Hepatocyte (in vitro differentiated cells): ENCODE measurements around the gene FAM120A. TPM values are rescaled to one million over a fixed set of nuclear protein-coding genes. Genes with fewer than 3 reads are reported as not detected.

Experiments
- DNase-seq: peaks from one replicate; pipeline ENCODE4 v3.0.0-alpha.2; 2016; ENCODE audit warnings: low spot score
- H2AFZ ChIP-seq: fragments of 200-600 bp; sonication (generic); 2 replicates; pipeline ENCODE4 v1.6.0; 2016; ENCODE audit warnings: antibody characterized with exemption, mild to moderate bottlenecking
- H3K27ac ChIP-seq: fragments of 200-600 bp; sonication (generic); 2 replicates; pipeline ENCODE4 v1.5.1; 2016; ENCODE audit warnings: mild to moderate bottlenecking
- H3K27me3 ChIP-seq: fragments of 200-600 bp; sonication (generic); 2 replicates; pipeline ENCODE4 v1.6.1; 2016
- H3K36me3 ChIP-seq: fragments of 200-600 bp; sonication (generic); replicated peaks from 2 replicates; pipeline ENCODE4 v1.5.1; 2016; ENCODE audit warnings: low read depth; ENCODE audit not compliant: insufficient read depth
- H3K4me1 ChIP-seq: fragments of 200-600 bp; sonication (generic); 2 replicates; pipeline ENCODE4 v1.5.1; 2016; ENCODE audit warnings: mild to moderate bottlenecking, moderate library complexity; ENCODE audit not compliant: insufficient read depth
- H3K4me2 ChIP-seq: fragments of 200-600 bp; sonication (generic); 2 replicates; pipeline ENCODE4 v1.6.0; 2016
- H3K4me3 ChIP-seq: fragments of 200-600 bp; sonication (generic); 2 replicates; pipeline ENCODE4 v1.5.1; 2016; ENCODE audit warnings: mild to moderate bottlenecking
- H3K79me2 ChIP-seq: fragments of 200-600 bp; sonication (generic); 2 replicates; pipeline ENCODE4 v1.6.0; 2017; ENCODE audit warnings: mild to moderate bottlenecking
- H3K9me2 ChIP-seq: fragments of 200-600 bp; sonication (generic); replicated peaks from 2 replicates; pipeline ENCODE4 v1.6.0; 2017; ENCODE audit warnings: mild to moderate bottlenecking; ENCODE audit not compliant: insufficient read depth
- H3K9me3 ChIP-seq: fragments of 200-600 bp; sonication (generic); 2 replicates; pipeline ENCODE4 v1.5.1; 2016; ENCODE audit warnings: low read depth, mild to moderate bottlenecking
- H4K20me1 ChIP-seq: fragments of 200-600 bp; sonication (generic); 2 replicates; pipeline ENCODE4 v1.6.0; 2016; ENCODE audit warnings: mild to moderate bottlenecking; ENCODE audit not compliant: insufficient read depth, poor library complexity, severe bottlenecking
- CTCF ChIP-seq: fragments of 200-600 bp; sonication (generic); IDR thresholded peaks from 2 replicates; pipeline ENCODE4 v1.5.1; 2016; ENCODE audit warnings: antibody characterized with exemption, mild to moderate bottlenecking; ENCODE audit not compliant: poor library complexity
- EZH2 ChIP-seq: fragments of 200-600 bp; sonication (generic); IDR thresholded peaks from 2 replicates; pipeline ENCODE4 v1.6.1; 2016; ENCODE audit warnings: antibody characterized with exemption, mild to moderate bottlenecking, borderline replicate concordance
- EZH2phosphoT487 ChIP-seq: fragments of 200-600 bp; sonication (generic); IDR thresholded peaks from one replicate; pipeline ENCODE4 v1.6.1; 2018; ENCODE audit warnings: antibody characterized with exemption, mild to moderate bottlenecking, low read depth, moderate library complexity; ENCODE audit not compliant: unreplicated experiment, severe bottlenecking
- WGBS: methylation state at CpG from one replicate; pipeline ENCODE4 v1.1.6; 2016; ENCODE audit warnings: low lambda C conversion rate; ENCODE audit errors: missing lambda C conversion rate; 5-methylcytosine and 5-hydroxymethylcytosine counted together
- microRNA-seq: library from miRNA; unstranded; fragments of <30 nt; microRNA quantifications from one replicate; pipeline ENCODE4, GENCODE V29; 2017
- polyA plus RNA-seq: library from polyadenylated mRNA; unstranded; fragments of >200 nt; fragmentation: Nextera tagmentation; extraction: Ambion mirVana; gene quantifications from 2 replicates; pipeline ENCODE4 v1.2.1, GENCODE V29; 2016
- small RNA-seq: library from RNA; depleted of rRNA; stranded (forward); fragments of <200 nt; gene quantifications from one replicate; pipeline ENCODE3, GENCODE V24; 2014
- total RNA-seq: library from RNA; depleted of rRNA; stranded (reverse); fragments of >200 nt; gene quantifications from 2 replicates; pipeline ENCODE4 v1.2.3, GENCODE V29; 2014

The FAM120A gene
- total and polyA plus RNA-seq, 2 experiments from 2014 or later, result 16.0 to 49.3 TPM

GRCh38 chr9:93613791-93614190 is 162.3 kb downstream of the FAM120A start:
- Histone ChIP-seq H3K79me2 (peaks cover 98% of the 10 kb centered on the region), H4K20me1 (peaks cover 34% of the 10 kb centered on the region), H3K9me3 (peaks cover 16% of the 10 kb centered on the region), H2AFZ (no peak overlapping the region), H3K4me2 (no peak overlapping the region), H3K9me2 (no peaks in the 10 kb centered on the region), H3K4me1 (no peaks in the 10 kb centered on the region), H3K36me3 (no peaks in the 10 kb centered on the region), H3K27ac (no peak overlapping the region), H3K4me3 (no peak overlapping the region), H3K27me3 (no peaks in the 10 kb centered on the region)
- no peak for DNase-seq
- no peak for TF ChIP-seq CTCF
- no peak for TF ChIP-seq EZH2
- no peak for TF ChIP-seq EZH2phosphoT487
- WGBS, result 67% methylated on average over 3 of the region's 3 CpGs

GRCh38 chr9:93614830-93615468 is 163.5 kb downstream of the FAM120A start:
- Histone ChIP-seq H3K27me3 (no peaks in the 10 kb centered on the region), H3K79me2 (peaks cover 91% of the 10 kb centered on the region), H3K4me1 (no peaks in the 10 kb centered on the region), H3K4me3 (no peak overlapping the region), H3K27ac (no peak overlapping the region), H2AFZ (no peak overlapping the region), H4K20me1 (peaks cover 38% of the 10 kb centered on the region), H3K9me2 (no peaks in the 10 kb centered on the region), H3K4me2 (no peak overlapping the region), H3K36me3 (no peaks in the 10 kb centered on the region), H3K9me3 (peaks cover 7% of the 10 kb centered on the region)
- no peak for TF ChIP-seq EZH2
- no peak for TF ChIP-seq CTCF
- no peak for TF ChIP-seq EZH2phosphoT487
- DNase-seq, result no peak
- 93% methylated on average over 5 of the region's 5 CpGs for WGBS

Small RNA genes within 50 kb of the gene (microRNA-seq; reads per million reads assigned to microRNA genes)
- not detected for gene MIR548AU

Small RNA genes within 50 kb of the gene (small RNA-seq; reads per million reads assigned to genes)
- gene RF00019, result not detected

Other genes with a start within 250 kb of the FAM120A start
- gene FAM120AOS, start 1.9 kb downstream of the FAM120A start, total RNA-seq, result 48.1 and 56.0 TPM in 2 replicates
- 62.4 and 62.8 TPM in 2 replicates for gene FAM120AOS, start 1.9 kb downstream of the FAM120A start, polyA plus RNA-seq
- 18.9 and 19.8 TPM in 2 replicates for gene PHF2, start 124.9 kb downstream of the FAM120A start, total RNA-seq
- gene PHF2, start 124.9 kb downstream of the FAM120A start, polyA plus RNA-seq, result 9.5 and 10.5 TPM in 2 replicates